ENCODE results near the gene TRAIP. TPM values are rescaled to one million over a fixed set of nuclear protein-coding genes. Genes with fewer than 3 reads are reported as not detected.

The TRAIP gene
- total RNA-seq, 4 donors from 2014 or later = 0.82 to 2.2 (median 2.0) TPM

GRCh38 chr3:49792371-49793150 lies 63.8 kb downstream of the TRAIP start:
- TF ChIP-seq CTCF (IDR thresholded peaks at IDR 0.05; ENCODE audit: low read depth) = no peak

GRCh38 chr3:49791571-49791970 lies 64.8 kb downstream of the TRAIP start:
- no peak for TF ChIP-seq CTCF (IDR thresholded peaks at IDR 0.05; ENCODE audit: low read depth)

GRCh38 chr3:49790626-49791411 lies 65.5 kb downstream of the TRAIP start:
- TF ChIP-seq CTCF (IDR thresholded peaks at IDR 0.05; ENCODE audit: low read depth) = no peak

- no peak for TF ChIP-seq CTCF (IDR thresholded peaks at IDR 0.05; ENCODE audit: low read depth)
Observed at GRCh38 chr3:49788056-49788455, 68.3 kb downstream of the TRAIP start.

- TF ChIP-seq CTCF (IDR thresholded peaks at IDR 0.05; ENCODE audit: low read depth) = no peak
Observed at GRCh38 chr3:49787536-49787935, 68.8 kb downstream of the TRAIP start.

- no peak for TF ChIP-seq CTCF (IDR thresholded peaks at IDR 0.05; ENCODE audit: low read depth)
Observed at GRCh38 chr3:49787182-49787464, 69.2 kb downstream of the TRAIP start.

- TF ChIP-seq CTCF (IDR thresholded peaks at IDR 0.05; ENCODE audit: low read depth) = no peak
Observed at GRCh38 chr3:49786357-49787181, 69.8 kb downstream of the TRAIP start, which contains the start of gene IP6K1. IP6K1 (minus strand) TSS chr3:49786542; CDS start chr3:49748040, 38,502 bp downstream.
